Measurements from ENCODE around the gene NSUN5.

DNA sequence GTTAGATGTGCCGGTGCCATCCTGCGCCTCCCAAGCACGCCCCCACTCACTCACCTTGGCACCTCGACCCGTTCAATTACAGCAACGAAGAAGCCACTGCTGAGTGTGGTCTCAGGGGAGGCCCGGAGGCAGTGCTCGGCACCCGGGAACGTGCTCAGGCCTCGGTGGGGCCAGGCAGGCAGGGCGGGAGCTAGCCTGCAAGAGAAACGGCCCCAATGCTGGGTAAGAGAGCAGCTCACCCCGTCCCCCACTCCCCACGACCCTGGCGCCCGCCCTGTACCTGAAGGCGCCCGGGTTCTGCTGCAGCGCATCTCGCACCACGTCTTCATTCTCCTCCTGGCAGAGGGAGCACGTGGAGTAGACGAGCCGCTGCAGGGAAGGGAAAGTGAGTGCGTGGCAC, 5.1 kb downstream of the NSUN5 start:
- TF ChIP-seq EZH2 (IDR thresholded peaks at IDR 0.05; ENCODE audit: insufficient read depth, poor library complexity, severe bottlenecking): no peak
- no peak for TF ChIP-seq EZH2phosphoT487 (IDR thresholded peaks at IDR 0.05; ENCODE audit: insufficient read depth, low read depth)

Measured in GM23248 (cell line).